ENCODE results near the gene URB1. TPM values are rescaled to one million over a fixed set of nuclear protein-coding genes. Genes with fewer than 3 reads are reported as not detected.

Gene URB1
- total and polyA plus RNA-seq, 2 of the 8 experiments (the other 6 are each of a cell fraction or from before 2014, with no cell fraction given), result 8.1 to 28.9 TPM

DNA sequence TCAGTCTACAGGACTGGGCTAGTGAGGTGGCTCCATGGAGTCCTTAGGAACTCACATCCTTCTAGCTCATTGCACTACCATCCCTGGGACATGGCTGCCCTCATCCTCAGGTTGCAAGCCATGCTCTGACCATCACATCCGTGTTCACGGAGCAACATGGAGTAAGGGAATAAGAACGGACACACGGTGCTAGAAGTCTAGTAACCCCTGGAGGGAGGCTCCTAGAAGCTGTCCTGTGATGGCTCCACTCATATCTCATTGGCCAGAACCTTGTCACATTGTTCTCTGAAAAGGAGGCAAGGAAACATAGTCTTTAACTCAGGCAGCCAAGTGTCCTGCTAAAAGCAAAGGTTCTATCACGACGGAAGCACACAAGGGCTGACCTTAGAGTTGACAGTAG is 90.3 kb downstream of the URB1 start:
- CTCF ChIA-PET (ENCODE audit: partially characterized antibody), result no interaction called here
- no peak overlapping the region for H3K23ac ChIP-seq (ENCODE audit: insufficient read length)
- H3K27me3 ChIP-seq (replicated peaks in 1 of 4; ENCODE audit: control insufficient read depth in 3 of 4, extremely low read depth in 1 of 4, insufficient read depth in 3 of 4, low read length in 3 of 4), result no peaks in the 10 kb centered on the region
- H3K4me1 ChIP-seq (replicated peaks in 1 of 4; ENCODE audit: control insufficient read depth in 3 of 4, insufficient read depth in 4 of 4, low read length in 3 of 4), result peaks cover 0 to 7% (median 4%) of the 10 kb centered on the region in 4 experiments; a peak in 5 of 7 replicates
- no peak overlapping the region for H4K5ac ChIP-seq (ENCODE audit: insufficient read length, low read depth, low read length)
- no peak for TF ChIP-seq CTBP2 (IDR thresholded peaks at IDR 0.05; ENCODE audit: borderline replicate concordance, insufficient read depth, insufficient read length, low read length)
- no peak for TF ChIP-seq SP4 (IDR thresholded peaks at IDR 0.05; ENCODE audit: low read length)
- TF ChIP-seq HDAC2 (IDR thresholded peaks at IDR 0.05; ENCODE audit: borderline replicate concordance in 1 of 2, low read depth in 2 of 2, low read length in 2 of 2), result no peak
- TF ChIP-seq EZH2 (IDR thresholded peaks at IDR 0.05; ENCODE audit: low read depth, low read length, severe bottlenecking), result no peak
- TF ChIP-seq ASH2L (IDR thresholded peaks at IDR 0.05; ENCODE audit: low read length), result no peak
- no peak for TF ChIP-seq CBX5 (IDR thresholded peaks at IDR 0.05; ENCODE audit: low read depth, low read length)
- no peak for TF ChIP-seq RBBP5 (IDR thresholded peaks at IDR 0.05; ENCODE audit: borderline replicate concordance, low read depth, low read length)
- H3K56ac ChIP-seq (replicated peaks; ENCODE audit: insufficient read length, low read depth, low read length), result no peak overlapping the region
- no peak for FAIRE-seq
- no peak overlapping the region for H2BK20ac ChIP-seq (ENCODE audit: low read length)
- no peak overlapping the region for H3K4ac ChIP-seq (replicated peaks; ENCODE audit: insufficient read length, low read depth, low read length)
- 94% methylated on average over 6 of the region's 6 CpGs; no CpG with 5 or more reads in 1 of the 2 experiments for WGBS, 2 experiments (ENCODE audit: extremely low coverage in 1 of 2, insufficient coverage in 1 of 2, insufficient read length in 1 of 2, insufficient replicate concordance in 2 of 2, low coverage in 1 of 2, low lambda C conversion rate in 2 of 2, missing lambda C conversion rate in 1 of 2)
- no peak overlapping the region for H3K18ac ChIP-seq (ENCODE audit: extremely low read depth, low read length)
- H3K9ac ChIP-seq (replicated peaks in 1 of 4; ENCODE audit: extremely low read depth in 1 of 4, low read depth in 3 of 4, low read length in 3 of 4), result no peak overlapping the region
- H4K8ac ChIP-seq (ENCODE audit: extremely low read depth, insufficient read depth, low read length), result no peak overlapping the region
- peaks cover 2 to 6% of the 10 kb centered on the region in 2 experiments for H4K20me1 ChIP-seq (replicated peaks in 1 of 2; ENCODE audit: control insufficient read depth in 1 of 2, insufficient read depth in 2 of 2, low read length in 2 of 2)
- no peak overlapping the region for H2BK12ac ChIP-seq (ENCODE audit: low read depth, low read length)
- no peak overlapping the region for H3K14ac ChIP-seq (ENCODE audit: insufficient read length)
- peak in 1 of 2 experiments; percentile 20 for DNase-seq (ENCODE audit: low read depth in 1 of 2, low spot score in 2 of 2)
- H2AK5ac ChIP-seq (ENCODE audit: low read depth, low read length), result no peak overlapping the region
- no peaks in the 10 kb centered on the region for H3K79me2 ChIP-seq (ENCODE audit: control insufficient read depth in 1 of 2, insufficient read depth in 2 of 2, low read length in 2 of 2)
- no peak overlapping the region for H2BK5ac ChIP-seq (ENCODE audit: low read depth, low read length)
- H2BK120ac ChIP-seq (replicated peaks; ENCODE audit: low read depth, low read length), result no peak overlapping the region
- no peak overlapping the region for H2BK15ac ChIP-seq (ENCODE audit: low read length)
- no peak overlapping the region for H3K4me3 ChIP-seq (ENCODE audit: extremely low read depth in 1 of 4, insufficient read depth in 2 of 4, low read depth in 3 of 4, low read length in 4 of 4)
- no peaks in the 10 kb centered on the region for H3K79me1 ChIP-seq (ENCODE audit: low read depth, low read length)
- H3K9me3 ChIP-seq (ENCODE audit: insufficient read depth in 2 of 2, low read depth in 1 of 2, low read length in 1 of 2), result peaks cover 0 to 3% of the 10 kb centered on the region in 2 experiments; a peak in 1 of 4 replicates
- no peak overlapping the region for H2AFZ ChIP-seq (ENCODE audit: low read length)
- no peak overlapping the region for H3K4me2 ChIP-seq (ENCODE audit: insufficient read depth in 1 of 2, low read depth in 2 of 2, low read length in 2 of 2)
- H4K91ac ChIP-seq (replicated peaks; ENCODE audit: insufficient read length, low read length), result no peak overlapping the region
- H3K36me3 ChIP-seq (ENCODE audit: control insufficient read depth in 2 of 4, insufficient read depth in 4 of 4, low read length in 3 of 4), result peaks cover 0 to 3% (median 0%) of the 10 kb centered on the region in 4 experiments; a peak in 1 of 8 replicates
- POLR2A ChIA-PET (ENCODE audit: partially characterized antibody), result no interaction called here
- H3K23me2 ChIP-seq (ENCODE audit: low read depth, low read length), result no peaks in the 10 kb centered on the region; the same call in 1 of the 2 replicates
- no peak overlapping the region for H3K27ac ChIP-seq (ENCODE audit: low read depth, low read length)
